ENCODE measurements around the gene DOLPP1. TPM values are rescaled to one million over a fixed set of nuclear protein-coding genes. Genes with fewer than 3 reads are reported as not detected.

DOLPP1 gene
- polyA plus RNA-seq, 1 donor from 2014 or later: 31.5 TPM

DNA sequence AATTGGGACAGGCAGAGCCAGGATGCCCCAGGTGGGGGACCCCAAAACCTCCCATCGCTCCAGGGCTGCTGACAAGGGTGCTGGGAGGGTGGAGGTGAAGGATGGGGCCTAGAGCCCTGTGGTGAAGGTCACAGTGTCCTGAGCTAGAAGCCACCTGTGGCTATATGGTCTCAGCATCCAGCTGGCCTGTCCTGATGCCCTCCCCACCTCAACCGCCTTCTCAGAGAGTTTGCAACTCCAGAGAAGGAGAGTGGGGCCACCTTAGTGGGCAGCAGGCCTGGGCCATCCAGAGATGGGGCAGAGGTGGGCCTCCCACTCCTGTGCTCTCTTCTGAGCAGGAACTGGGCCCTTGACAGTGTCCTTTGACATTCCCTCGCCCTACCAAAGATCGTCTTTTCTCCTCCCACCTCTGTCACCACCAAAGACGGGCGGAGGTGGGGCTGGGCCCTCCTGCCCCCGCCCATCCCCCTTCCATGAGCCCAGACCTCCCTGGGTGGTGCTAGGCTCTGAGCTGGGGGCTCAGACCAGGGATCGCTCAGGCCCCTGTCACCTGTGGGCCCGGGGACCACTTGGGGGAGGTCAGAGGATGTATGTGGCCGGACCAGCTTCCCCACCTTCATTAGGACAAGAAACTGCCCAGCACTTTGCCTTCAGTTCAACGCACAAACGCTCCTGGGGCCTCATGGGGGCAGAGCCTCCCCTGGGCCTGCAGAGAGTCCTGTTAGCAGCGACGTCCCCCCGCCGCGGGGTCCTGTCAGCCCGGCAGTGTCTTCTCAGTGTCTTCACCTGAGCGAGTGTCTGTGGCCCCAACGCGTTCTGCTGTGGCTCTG, 10.0 kb upstream of the DOLPP1 start:
- H3K4me2 ChIP-seq (ENCODE audit: low read length): no peak overlapping the region
- no peaks in the 10 kb centered on the region for H3K27me3 ChIP-seq (ENCODE audit: insufficient read depth, low read depth, low read length)
- H3K36me3 ChIP-seq (ENCODE audit: insufficient read depth, low read length): no peaks in the 10 kb centered on the region
- no peak overlapping the region for H3K4me3 ChIP-seq (ENCODE audit: low read length)
- no peaks in the 10 kb centered on the region for H3K79me2 ChIP-seq (replicated peaks; ENCODE audit: insufficient read depth, low read length)
- no peak overlapping the region for H3K27ac ChIP-seq (ENCODE audit: low read length)
- no peak overlapping the region for H3K9ac ChIP-seq (ENCODE audit: low read length)
- no peaks in the 10 kb centered on the region for H3K9me2 ChIP-seq (ENCODE audit: insufficient read depth, low read length)
- H3F3A ChIP-seq (ENCODE audit: insufficient read depth, low read length, poor library complexity, severe bottlenecking): no peaks in the 10 kb centered on the region
- H3K9me3 ChIP-seq (ENCODE audit: low read length): no peaks in the 10 kb centered on the region
- no peak for TF ChIP-seq TAF1 (IDR thresholded peaks at IDR 0.05; ENCODE audit: low read depth)
- TF ChIP-seq RAD21 (conservative IDR thresholded peaks at IDR 0.05): no peak
- TF ChIP-seq EZH2 (IDR thresholded peaks at IDR 0.05; ENCODE audit: borderline replicate concordance, insufficient read depth, low read length, poor library complexity, severe bottlenecking): no peak
- no peak for TF ChIP-seq EP300 (conservative IDR thresholded peaks at IDR 0.05; ENCODE audit: poor library complexity, severe bottlenecking)
- TF ChIP-seq, protein P1, sequence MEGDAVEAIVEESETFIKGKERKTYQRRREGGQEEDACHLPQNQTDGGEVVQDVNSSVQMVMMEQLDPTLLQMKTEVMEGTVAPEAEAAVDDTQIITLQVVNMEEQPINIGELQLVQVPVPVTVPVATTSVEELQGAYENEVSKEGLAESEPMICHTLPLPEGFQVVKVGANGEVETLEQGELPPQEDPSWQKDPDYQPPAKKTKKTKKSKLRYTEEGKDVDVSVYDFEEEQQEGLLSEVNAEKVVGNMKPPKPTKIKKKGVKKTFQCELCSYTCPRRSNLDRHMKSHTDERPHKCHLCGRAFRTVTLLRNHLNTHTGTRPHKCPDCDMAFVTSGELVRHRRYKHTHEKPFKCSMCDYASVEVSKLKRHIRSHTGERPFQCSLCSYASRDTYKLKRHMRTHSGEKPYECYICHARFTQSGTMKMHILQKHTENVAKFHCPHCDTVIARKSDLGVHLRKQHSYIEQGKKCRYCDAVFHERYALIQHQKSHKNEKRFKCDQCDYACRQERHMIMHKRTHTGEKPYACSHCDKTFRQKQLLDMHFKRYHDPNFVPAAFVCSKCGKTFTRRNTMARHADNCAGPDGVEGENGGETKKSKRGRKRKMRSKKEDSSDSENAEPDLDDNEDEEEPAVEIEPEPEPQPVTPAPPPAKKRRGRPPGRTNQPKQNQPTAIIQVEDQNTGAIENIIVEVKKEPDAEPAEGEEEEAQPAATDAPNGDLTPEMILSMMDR (IDR thresholded peaks at IDR 0.05; ENCODE audit: poor library complexity, severe bottlenecking): no peak
- no peak for TF ChIP-seq SMC3 (conservative IDR thresholded peaks at IDR 0.05; ENCODE audit: poor library complexity)
- no peak for TF ChIP-seq POLR2AphosphoS5 (IDR thresholded peaks at IDR 0.05)
- TF ChIP-seq MXI1 (conservative IDR thresholded peaks at IDR 0.05; ENCODE audit: poor library complexity, severe bottlenecking): no peak
- TF ChIP-seq, protein P2, sequence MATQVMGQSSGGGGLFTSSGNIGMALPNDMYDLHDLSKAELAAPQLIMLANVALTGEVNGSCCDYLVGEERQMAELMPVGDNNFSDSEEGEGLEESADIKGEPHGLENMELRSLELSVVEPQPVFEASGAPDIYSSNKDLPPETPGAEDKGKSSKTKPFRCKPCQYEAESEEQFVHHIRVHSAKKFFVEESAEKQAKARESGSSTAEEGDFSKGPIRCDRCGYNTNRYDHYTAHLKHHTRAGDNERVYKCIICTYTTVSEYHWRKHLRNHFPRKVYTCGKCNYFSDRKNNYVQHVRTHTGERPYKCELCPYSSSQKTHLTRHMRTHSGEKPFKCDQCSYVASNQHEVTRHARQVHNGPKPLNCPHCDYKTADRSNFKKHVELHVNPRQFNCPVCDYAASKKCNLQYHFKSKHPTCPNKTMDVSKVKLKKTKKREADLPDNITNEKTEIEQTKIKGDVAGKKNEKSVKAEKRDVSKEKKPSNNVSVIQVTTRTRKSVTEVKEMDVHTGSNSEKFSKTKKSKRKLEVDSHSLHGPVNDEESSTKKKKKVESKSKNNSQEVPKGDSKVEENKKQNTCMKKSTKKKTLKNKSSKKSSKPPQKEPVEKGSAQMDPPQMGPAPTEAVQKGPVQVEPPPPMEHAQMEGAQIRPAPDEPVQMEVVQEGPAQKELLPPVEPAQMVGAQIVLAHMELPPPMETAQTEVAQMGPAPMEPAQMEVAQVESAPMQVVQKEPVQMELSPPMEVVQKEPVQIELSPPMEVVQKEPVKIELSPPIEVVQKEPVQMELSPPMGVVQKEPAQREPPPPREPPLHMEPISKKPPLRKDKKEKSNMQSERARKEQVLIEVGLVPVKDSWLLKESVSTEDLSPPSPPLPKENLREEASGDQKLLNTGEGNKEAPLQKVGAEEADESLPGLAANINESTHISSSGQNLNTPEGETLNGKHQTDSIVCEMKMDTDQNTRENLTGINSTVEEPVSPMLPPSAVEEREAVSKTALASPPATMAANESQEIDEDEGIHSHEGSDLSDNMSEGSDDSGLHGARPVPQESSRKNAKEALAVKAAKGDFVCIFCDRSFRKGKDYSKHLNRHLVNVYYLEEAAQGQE (IDR thresholded peaks at IDR 0.05; ENCODE audit: borderline replicate concordance): no peak
- H2AFZ ChIP-seq (ENCODE audit: low read depth, low read length): no peak overlapping the region
- no peaks in the 10 kb centered on the region for H4K20me1 ChIP-seq (ENCODE audit: insufficient read depth)

DNA sequence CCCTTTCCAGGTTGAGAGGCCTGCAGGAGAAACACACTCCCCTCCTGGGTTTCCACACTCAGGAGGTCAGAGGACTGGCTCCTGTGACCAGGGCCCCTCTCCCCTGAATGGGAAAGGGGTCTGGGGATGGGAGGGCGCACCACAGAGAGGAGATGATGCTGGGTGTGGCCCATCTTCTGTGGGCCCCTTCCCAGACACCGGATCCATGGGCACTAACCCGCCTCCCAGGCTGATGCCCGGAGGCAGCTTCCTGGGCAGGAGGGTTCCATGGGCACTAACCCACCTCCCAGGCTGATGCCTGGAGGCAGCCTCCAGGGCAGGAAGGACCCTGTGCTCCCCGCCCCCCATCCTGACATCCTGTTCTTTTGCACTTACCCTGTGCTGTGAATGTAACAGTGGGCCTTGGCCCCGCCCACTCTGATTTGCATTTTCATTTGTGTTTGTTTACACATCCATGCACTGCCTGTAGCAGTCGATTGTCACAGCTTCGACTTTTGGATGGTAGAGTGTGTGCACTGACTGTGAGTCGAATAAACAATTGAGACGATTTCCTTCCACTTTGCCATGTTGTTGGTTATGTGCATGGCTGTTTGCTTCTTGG, 9.3 kb upstream of the DOLPP1 start:
- no peak overlapping the region for H3K4me2 ChIP-seq (ENCODE audit: low read length)
- no peaks in the 10 kb centered on the region for H3K36me3 ChIP-seq (ENCODE audit: insufficient read depth, low read length)
- no peaks in the 10 kb centered on the region for H3K9me3 ChIP-seq (ENCODE audit: low read length)
- H3K27me3 ChIP-seq (ENCODE audit: insufficient read depth, low read depth, low read length): no peaks in the 10 kb centered on the region
- no peaks in the 10 kb centered on the region for H4K20me1 ChIP-seq (ENCODE audit: insufficient read depth)
- H2AFZ ChIP-seq (ENCODE audit: low read depth, low read length): no peak overlapping the region
- TF ChIP-seq MXI1 (conservative IDR thresholded peaks at IDR 0.05; ENCODE audit: poor library complexity, severe bottlenecking): no peak
- no peak for TF ChIP-seq POLR2AphosphoS5 (IDR thresholded peaks at IDR 0.05)
- TF ChIP-seq EZH2 (IDR thresholded peaks at IDR 0.05; ENCODE audit: borderline replicate concordance, insufficient read depth, low read length, poor library complexity, severe bottlenecking): no peak
- TF ChIP-seq SMC3 (conservative IDR thresholded peaks at IDR 0.05; ENCODE audit: poor library complexity): no peak
- TF ChIP-seq, protein P1 (IDR thresholded peaks at IDR 0.05; ENCODE audit: poor library complexity, severe bottlenecking): no peak
- no peak overlapping the region for H3K9ac ChIP-seq (ENCODE audit: low read length)
- no peaks in the 10 kb centered on the region for H3F3A ChIP-seq (ENCODE audit: insufficient read depth, low read length, poor library complexity, severe bottlenecking)
- no peaks in the 10 kb centered on the region for H3K79me2 ChIP-seq (replicated peaks; ENCODE audit: insufficient read depth, low read length)
- H3K4me3 ChIP-seq (ENCODE audit: low read length): no peak overlapping the region
- no peaks in the 10 kb centered on the region for H3K9me2 ChIP-seq (ENCODE audit: insufficient read depth, low read length)
- no peak overlapping the region for H3K27ac ChIP-seq (ENCODE audit: low read length)
